Activated T-helper 17 cell treated with anti-CD3 and anti-CD28 coated beads, Interleukin-2, amount 50 U/mL, for 72 hours (primary cell): Measurements from ENCODE around the gene HELZ. TPM values are rescaled to one million over a fixed set of nuclear protein-coding genes. Genes with fewer than 3 reads are reported as not detected.
"Not testable (repeated sequence)": the region's sequence is repeated elsewhere in the genome, so short reads cannot be mapped to it uniquely, and the experiment has no call there.

Source experiments
- ATAC-seq: fragments of 150-1000 bp; cut with Tn5 transposase; replicated peaks from 2 replicates; pipeline ENCODE4 v1.10.0; 2021; ENCODE audit warnings: mild to moderate bottlenecking, moderate library complexity
- H3K27ac Mint-ChIP-seq: one replicate; pipeline ENCODE4 v1.8.0; 2022; ENCODE audit warnings: mixed read lengths
- H3K27me3 Mint-ChIP-seq: one replicate; pipeline ENCODE4 v1.8.0; 2022; ENCODE audit warnings: mixed read lengths
- H3K36me3 Mint-ChIP-seq: one replicate; pipeline ENCODE4 v1.8.0; 2022; ENCODE audit warnings: low read depth, mild to moderate bottlenecking, mixed read lengths
- H3K4me1 Mint-ChIP-seq: one replicate; pipeline ENCODE4 v1.8.0; 2022; ENCODE audit warnings: mixed read lengths
- H3K4me3 Mint-ChIP-seq: one replicate; pipeline ENCODE4 v1.8.0; 2022; ENCODE audit warnings: mild to moderate bottlenecking, mixed read lengths
- H3K9me3 Mint-ChIP-seq: one replicate; pipeline ENCODE4 v1.8.0; 2022; ENCODE audit warnings: mixed read lengths
- total RNA-seq, 2 donors: library from RNA; stranded (reverse); gene quantifications; one replicate each; pipeline ENCODE4 v1.2.3, GENCODE V29; 2022

Gene HELZ
- total RNA-seq, 2 donors from 2014 or later, result 81.9 to 117 TPM

GRCh38 chr17:67139289-67139688, 105.7 kb downstream of the HELZ start:
- H3K4me3 Mint-ChIP-seq, result peak overlapping the region; percentile 21
- no peaks in the 10 kb centered on the region for H3K9me3 Mint-ChIP-seq
- ATAC-seq, result peak; percentile 76
- H3K27ac Mint-ChIP-seq, result peak overlapping the region; percentile 81
- H3K4me1 Mint-ChIP-seq, result peaks cover 23% of the 10 kb centered on the region
- no peaks in the 10 kb centered on the region for H3K27me3 Mint-ChIP-seq
- H3K36me3 Mint-ChIP-seq, result peaks cover 93% of the 10 kb centered on the region

DNA sequence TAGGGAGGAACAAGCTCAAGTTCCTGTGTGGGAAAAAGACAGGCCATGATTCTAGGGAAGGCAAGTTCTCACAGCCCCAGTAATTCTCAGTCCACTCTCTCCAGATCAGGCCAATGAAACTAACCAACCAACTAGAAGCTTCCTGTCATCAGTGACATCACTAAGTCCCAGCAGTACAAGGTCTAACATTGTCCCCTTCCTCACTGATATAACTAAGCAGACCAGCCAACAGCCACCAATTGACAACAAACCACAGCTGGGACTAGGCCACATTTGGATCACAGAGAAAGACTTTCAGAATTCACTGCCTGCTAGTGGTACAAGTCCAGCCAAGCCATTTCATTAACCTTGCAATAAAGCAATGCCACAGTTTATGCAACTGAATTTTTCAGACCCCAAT, 106.6 kb downstream of the HELZ start:
- peak overlapping the region; percentile 5 for H3K4me3 Mint-ChIP-seq
- no peaks in the 10 kb centered on the region for H3K9me3 Mint-ChIP-seq
- peak overlapping the region; percentile 44 for H3K27ac Mint-ChIP-seq
- no peaks in the 10 kb centered on the region for H3K27me3 Mint-ChIP-seq
- peak; percentile 24 for ATAC-seq
- H3K36me3 Mint-ChIP-seq, result peaks cover 91% of the 10 kb centered on the region
- peaks cover 23% of the 10 kb centered on the region for H3K4me1 Mint-ChIP-seq

DNA sequence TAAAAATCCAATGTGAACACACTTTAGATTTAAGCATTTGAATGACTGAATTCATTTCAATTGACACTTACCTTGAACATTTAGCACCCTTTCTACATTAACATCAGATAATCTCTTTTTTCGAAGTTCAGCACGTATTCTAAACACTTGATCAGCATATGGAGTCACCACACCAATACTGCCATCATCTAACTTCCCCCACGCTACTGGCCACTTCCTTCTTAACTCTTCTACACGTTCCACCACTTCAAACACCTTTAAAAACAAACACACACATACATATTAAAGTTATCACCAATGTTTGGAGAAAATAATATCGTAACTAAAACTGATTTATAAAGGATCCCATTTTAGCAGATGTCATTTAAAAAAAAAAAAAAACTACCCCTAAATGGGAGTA, 107.1 kb downstream of the HELZ start:
- Mint-ChIP-seq H3K27ac (peak overlapping the region; percentile 44), H3K4me1 (peaks cover 23% of the 10 kb centered on the region), H3K4me3 (no peak overlapping the region), H3K27me3 (no peaks in the 10 kb centered on the region), H3K36me3 (peaks cover 91% of the 10 kb centered on the region), H3K9me3 (no peaks in the 10 kb centered on the region)
- ATAC-seq, result no peak

GRCh38 chr17:67137026-67137370, 108.0 kb downstream of the HELZ start:
- no peaks in the 10 kb centered on the region for H3K27me3 Mint-ChIP-seq
- peaks cover 82% of the 10 kb centered on the region for H3K36me3 Mint-ChIP-seq
- H3K4me3 Mint-ChIP-seq, result no peak overlapping the region
- no peak for ATAC-seq
- peaks cover 23% of the 10 kb centered on the region for H3K4me1 Mint-ChIP-seq
- no peaks in the 10 kb centered on the region for H3K9me3 Mint-ChIP-seq
- H3K27ac Mint-ChIP-seq, result no peak overlapping the region

GRCh38 chr17:67136191-67137025, 108.6 kb downstream of the HELZ start:
- no peak overlapping the region for H3K27ac Mint-ChIP-seq

GRCh38 chr17:67133161-67133560, 111.8 kb downstream of the HELZ start:
- Mint-ChIP-seq H3K36me3 (peaks cover 73% of the 10 kb centered on the region), H3K4me3 (no peak overlapping the region), H3K9me3 (no peaks in the 10 kb centered on the region), H3K27ac (no peak overlapping the region), H3K27me3 (no peaks in the 10 kb centered on the region), H3K4me1 (peaks cover 6% of the 10 kb centered on the region)
- no peak for ATAC-seq

More at GRCh38 chr17:67136191-67137025, 108.6 kb downstream of the HELZ start:
- Mint-ChIP-seq H3K27me3 (no peaks in the 10 kb centered on the region), H3K9me3 (no peaks in the 10 kb centered on the region), H3K4me1 (peaks cover 23% of the 10 kb centered on the region), H3K36me3 (peaks cover 85% of the 10 kb centered on the region), H3K4me3 (no peak overlapping the region)
- ATAC-seq, result no peak

DNA sequence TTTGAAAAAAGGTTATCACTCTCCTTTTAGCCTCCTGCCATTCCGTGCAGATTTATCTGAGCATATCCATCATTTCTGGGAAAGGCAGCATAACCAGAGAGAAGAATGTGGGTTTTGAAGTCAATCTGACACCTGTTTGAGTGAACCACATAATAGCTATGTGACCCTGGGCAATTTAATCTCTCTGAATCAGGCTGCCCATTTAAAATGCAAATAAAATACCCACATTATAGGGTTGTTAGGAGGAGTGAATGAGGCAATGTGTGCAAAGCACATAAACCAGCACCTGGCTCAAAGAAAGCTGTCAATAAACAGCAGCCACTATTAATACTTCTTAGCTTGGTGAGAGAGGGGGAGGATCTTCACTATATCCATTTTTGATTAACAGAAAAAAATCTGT, 112.6 kb downstream of the HELZ start:
- no peak overlapping the region for H3K27ac Mint-ChIP-seq
- peaks cover 73% of the 10 kb centered on the region for H3K36me3 Mint-ChIP-seq
- ATAC-seq, result no peak
- no peaks in the 10 kb centered on the region for H3K9me3 Mint-ChIP-seq
- no peaks in the 10 kb centered on the region for H3K27me3 Mint-ChIP-seq
- no peaks in the 10 kb centered on the region for H3K4me1 Mint-ChIP-seq
- H3K4me3 Mint-ChIP-seq, result no peak overlapping the region

- Mint-ChIP-seq H3K27me3 (no peaks in the 10 kb centered on the region), H3K4me1 (no peaks in the 10 kb centered on the region), H3K4me3 (no peak overlapping the region), H3K27ac (no peak overlapping the region), H3K9me3 (no peaks in the 10 kb centered on the region), H3K36me3 (peaks cover 64% of the 10 kb centered on the region)
- no peak for ATAC-seq
Measured at GRCh38 chr17:67130768-67131167, 114.2 kb downstream of the HELZ start.

GRCh38 chr17:67129283-67129682, 115.7 kb downstream of the HELZ start:
- Mint-ChIP-seq H3K36me3 (peaks cover 62% of the 10 kb centered on the region), H3K27me3 (no peaks in the 10 kb centered on the region), H3K4me3 (no peak overlapping the region), H3K4me1 (no peaks in the 10 kb centered on the region), H3K27ac (no peak overlapping the region), H3K9me3 (no peaks in the 10 kb centered on the region)
- no peak for ATAC-seq

DNA sequence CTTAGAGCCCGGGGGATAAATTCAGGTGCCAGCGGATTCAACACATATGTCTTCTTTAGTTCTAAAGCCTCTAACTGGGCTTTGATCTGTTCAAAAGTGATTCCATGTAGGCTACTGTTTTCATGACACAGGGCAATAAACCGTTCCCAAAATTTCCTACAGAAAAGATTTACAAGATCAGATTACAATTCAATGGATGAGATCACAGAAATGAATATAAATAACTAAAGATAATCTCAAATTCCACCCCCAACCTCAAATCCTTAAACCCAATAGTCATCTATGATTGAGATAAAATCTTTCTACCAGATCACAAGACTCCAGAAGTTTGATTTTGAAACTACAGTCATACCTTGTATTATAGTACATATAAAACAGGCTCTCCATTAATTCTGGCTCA, 116.3 kb downstream of the HELZ start:
- Mint-ChIP-seq H3K27me3 (no peaks in the 10 kb centered on the region), H3K9me3 (no peaks in the 10 kb centered on the region), H3K4me3 (no peak overlapping the region), H3K27ac (no peak overlapping the region), H3K4me1 (no peaks in the 10 kb centered on the region), H3K36me3 (peaks cover 58% of the 10 kb centered on the region)
- no peak for ATAC-seq

- Mint-ChIP-seq H3K36me3 (peaks cover 60% of the 10 kb centered on the region), H3K27ac (no peak overlapping the region), H3K4me3 (no peak overlapping the region), H3K4me1 (no peaks in the 10 kb centered on the region), H3K9me3 (no peaks in the 10 kb centered on the region), H3K27me3 (no peaks in the 10 kb centered on the region)
- no peak for ATAC-seq
Measured at GRCh38 chr17:67127925-67128324, 117.1 kb downstream of the HELZ start.

DNA sequence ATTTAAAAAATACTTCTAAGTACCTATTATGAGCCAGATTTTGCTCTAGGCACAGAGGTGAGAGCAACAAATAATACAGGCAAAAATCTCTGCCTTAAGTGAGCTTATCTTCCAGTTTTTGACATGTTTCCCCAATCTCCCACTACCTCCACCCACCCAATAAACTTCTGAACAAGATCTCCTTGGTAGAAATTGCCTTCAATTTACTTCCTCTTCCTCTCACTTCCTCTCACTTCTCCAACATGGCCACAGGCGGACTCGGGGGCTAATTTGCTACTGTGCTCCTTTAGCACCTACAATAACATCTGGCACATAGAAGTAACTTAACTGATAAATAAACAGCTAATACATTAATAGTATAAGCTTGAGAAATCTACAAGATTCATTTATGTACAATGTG, 118.0 kb downstream of the HELZ start:
- H3K4me1 Mint-ChIP-seq, result no peaks in the 10 kb centered on the region
- peaks cover 69% of the 10 kb centered on the region for H3K36me3 Mint-ChIP-seq
- H3K4me3 Mint-ChIP-seq, result no peak overlapping the region
- no peaks in the 10 kb centered on the region for H3K27me3 Mint-ChIP-seq
- no peak for ATAC-seq
- H3K27ac Mint-ChIP-seq, result no peak overlapping the region
- no peaks in the 10 kb centered on the region for H3K9me3 Mint-ChIP-seq

- not testable (repeated sequence) for H3K4me1 Mint-ChIP-seq, ATAC-seq, H3K27ac Mint-ChIP-seq, H3K27me3 Mint-ChIP-seq, H3K4me3 Mint-ChIP-seq, H3K9me3 Mint-ChIP-seq
- H3K36me3 Mint-ChIP-seq, result peaks cover 67% of the 10 kb centered on the region
Measured at GRCh38 chr17:67126543-67126942, 118.5 kb downstream of the HELZ start.

DNA sequence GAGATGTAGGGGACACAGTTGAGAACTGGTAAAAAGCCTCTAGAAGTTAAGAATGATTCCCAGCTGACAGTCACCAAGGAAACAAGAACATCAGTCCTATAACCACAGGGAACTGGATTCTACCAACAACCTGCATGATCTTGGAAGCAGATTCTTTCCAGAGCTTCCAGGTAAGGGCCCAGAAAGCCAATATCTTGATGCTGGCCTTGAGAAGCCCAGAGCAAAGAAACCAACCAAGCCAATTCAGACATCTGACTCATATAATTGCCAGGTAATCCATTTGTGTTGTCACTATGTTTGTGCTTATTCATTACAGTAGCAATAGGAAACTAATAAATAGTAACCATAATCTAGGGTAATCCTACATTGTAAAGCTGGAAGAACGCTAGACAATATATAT, 119.1 kb downstream of the HELZ start:
- H3K4me3 Mint-ChIP-seq, result no peak overlapping the region
- peaks cover 67% of the 10 kb centered on the region for H3K36me3 Mint-ChIP-seq
- H3K4me1 Mint-ChIP-seq, result no peaks in the 10 kb centered on the region
- no peak for ATAC-seq
- no peaks in the 10 kb centered on the region for H3K9me3 Mint-ChIP-seq
- H3K27ac Mint-ChIP-seq, result no peak overlapping the region
- H3K27me3 Mint-ChIP-seq, result no peaks in the 10 kb centered on the region

DNA sequence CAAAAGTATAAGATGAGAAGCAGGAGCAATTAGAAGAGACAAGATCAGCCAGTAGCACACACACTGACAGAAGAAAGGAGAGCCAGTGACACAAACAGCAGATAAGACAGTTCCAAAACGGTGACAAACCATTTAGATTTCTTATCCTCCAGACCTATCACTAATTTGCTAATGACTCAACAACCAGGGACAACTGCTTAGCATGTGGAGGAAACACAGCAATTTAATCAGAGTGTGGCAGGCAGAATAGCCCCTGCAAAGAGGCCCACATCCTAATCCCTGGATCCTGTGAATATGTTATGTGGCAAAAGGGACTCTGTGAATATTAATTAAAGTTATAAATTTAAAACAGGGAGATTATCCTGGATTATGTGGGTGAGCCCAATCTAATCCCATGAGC, 119.6 kb downstream of the HELZ start:
- H3K27me3 Mint-ChIP-seq, result no peaks in the 10 kb centered on the region
- no peak for ATAC-seq
- H3K27ac Mint-ChIP-seq, result no peak overlapping the region
- no peak overlapping the region for H3K4me3 Mint-ChIP-seq
- H3K36me3 Mint-ChIP-seq, result peaks cover 72% of the 10 kb centered on the region
- H3K9me3 Mint-ChIP-seq, result no peaks in the 10 kb centered on the region
- no peaks in the 10 kb centered on the region for H3K4me1 Mint-ChIP-seq
